HEK293T (cell line): ENCODE data around the gene KCNJ4.

Experiments used
- ARNT ChIP-seq: fragments of 450-650 bp; IDR thresholded peaks from 2 replicates; pipeline ENCODE4 v1.6.1; 2017; ENCODE audit warnings: mild to moderate bottlenecking
- ELF4 ChIP-seq: fragments of 450-650 bp; IDR thresholded peaks from 2 replicates; pipeline ENCODE4 v1.6.1; 2017; ENCODE audit warnings: antibody characterized with exemption
- FOXM1 ChIP-seq: fragments of 450-650 bp; IDR thresholded peaks from 2 replicates; pipeline ENCODE4 v1.6.1; 2017; ENCODE audit warnings: mild to moderate bottlenecking, borderline replicate concordance
- LEF1 ChIP-seq: fragments of 450-650 bp; IDR thresholded peaks from 2 replicates; pipeline ENCODE4 v1.6.1; 2017; ENCODE audit warnings: mild to moderate bottlenecking, borderline replicate concordance

GRCh38 chr22:38484244-38484643, 29.2 kb upstream of the KCNJ4 start:
- no peak for TF ChIP-seq ARNT
- no peak for TF ChIP-seq FOXM1
- TF ChIP-seq LEF1, result no peak
- no peak for TF ChIP-seq ELF4
